ENCODE results near the gene RASA2.

DNA sequence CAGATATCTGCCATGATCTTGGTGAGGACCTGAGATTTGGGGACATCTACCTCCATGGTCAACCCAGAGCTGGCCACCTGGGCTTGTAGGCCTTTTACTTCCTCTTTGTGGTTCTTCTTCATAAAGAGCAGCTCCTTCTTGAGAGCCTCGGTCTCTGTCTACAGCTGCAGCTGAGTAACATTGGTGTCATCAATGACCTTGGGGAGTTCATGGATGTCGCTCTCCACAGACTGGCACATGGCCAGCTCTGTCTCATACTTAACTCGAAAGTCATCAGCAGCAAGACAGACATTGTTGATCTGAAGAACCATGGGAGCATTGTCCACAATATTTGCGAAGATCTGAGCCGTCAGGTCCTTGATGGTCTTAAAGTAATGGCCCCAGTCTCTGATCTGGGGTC, 15.7 kb upstream of the RASA2 start:
- TF ChIP-seq, protein P1, sequence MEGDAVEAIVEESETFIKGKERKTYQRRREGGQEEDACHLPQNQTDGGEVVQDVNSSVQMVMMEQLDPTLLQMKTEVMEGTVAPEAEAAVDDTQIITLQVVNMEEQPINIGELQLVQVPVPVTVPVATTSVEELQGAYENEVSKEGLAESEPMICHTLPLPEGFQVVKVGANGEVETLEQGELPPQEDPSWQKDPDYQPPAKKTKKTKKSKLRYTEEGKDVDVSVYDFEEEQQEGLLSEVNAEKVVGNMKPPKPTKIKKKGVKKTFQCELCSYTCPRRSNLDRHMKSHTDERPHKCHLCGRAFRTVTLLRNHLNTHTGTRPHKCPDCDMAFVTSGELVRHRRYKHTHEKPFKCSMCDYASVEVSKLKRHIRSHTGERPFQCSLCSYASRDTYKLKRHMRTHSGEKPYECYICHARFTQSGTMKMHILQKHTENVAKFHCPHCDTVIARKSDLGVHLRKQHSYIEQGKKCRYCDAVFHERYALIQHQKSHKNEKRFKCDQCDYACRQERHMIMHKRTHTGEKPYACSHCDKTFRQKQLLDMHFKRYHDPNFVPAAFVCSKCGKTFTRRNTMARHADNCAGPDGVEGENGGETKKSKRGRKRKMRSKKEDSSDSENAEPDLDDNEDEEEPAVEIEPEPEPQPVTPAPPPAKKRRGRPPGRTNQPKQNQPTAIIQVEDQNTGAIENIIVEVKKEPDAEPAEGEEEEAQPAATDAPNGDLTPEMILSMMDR (IDR thresholded peaks at IDR 0.05) = no peak
- TF ChIP-seq ZFX (IDR thresholded peaks at IDR 0.05; ENCODE audit: borderline replicate concordance) = no peak

Measured in 22Rv1 (cell line).